GM19397 (cell line): Measurements from ENCODE around the gene PPP1R15A.
"Not testable (repeated sequence)": the region's sequence is repeated elsewhere in the genome, so short reads cannot be mapped to it uniquely, and the experiment has no call there.

ENCODE experiments used
- ATAC-seq: cut with Tn5 transposase; IDR thresholded peaks from one replicate; pipeline ENCODE4 v1.9.1; 2021; ENCODE audit warnings: mild to moderate bottlenecking, moderate library complexity; ENCODE audit not compliant: unreplicated experiment

Gene PPP1R15A

DNA sequence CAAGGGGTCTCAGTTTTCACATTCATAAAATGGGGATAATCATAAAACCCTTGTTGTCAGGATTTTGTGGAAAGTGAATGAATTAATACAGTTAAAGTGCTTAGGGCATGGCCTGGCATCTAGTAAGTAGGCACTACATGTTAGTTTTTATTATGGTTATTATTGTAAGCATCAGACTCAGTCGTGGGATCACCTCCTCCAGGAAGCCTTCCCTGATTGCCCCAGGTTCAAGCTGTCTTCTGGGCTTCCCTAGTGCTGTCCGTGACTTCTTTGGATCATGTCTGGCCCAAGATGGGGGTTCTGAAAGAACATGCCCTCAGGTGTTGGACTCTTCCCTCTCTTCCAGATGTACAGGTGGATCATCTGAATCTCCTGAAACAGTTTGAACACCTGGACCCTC lies 38.6 kb downstream of the PPP1R15A start:
- no peak for ATAC-seq

DNA sequence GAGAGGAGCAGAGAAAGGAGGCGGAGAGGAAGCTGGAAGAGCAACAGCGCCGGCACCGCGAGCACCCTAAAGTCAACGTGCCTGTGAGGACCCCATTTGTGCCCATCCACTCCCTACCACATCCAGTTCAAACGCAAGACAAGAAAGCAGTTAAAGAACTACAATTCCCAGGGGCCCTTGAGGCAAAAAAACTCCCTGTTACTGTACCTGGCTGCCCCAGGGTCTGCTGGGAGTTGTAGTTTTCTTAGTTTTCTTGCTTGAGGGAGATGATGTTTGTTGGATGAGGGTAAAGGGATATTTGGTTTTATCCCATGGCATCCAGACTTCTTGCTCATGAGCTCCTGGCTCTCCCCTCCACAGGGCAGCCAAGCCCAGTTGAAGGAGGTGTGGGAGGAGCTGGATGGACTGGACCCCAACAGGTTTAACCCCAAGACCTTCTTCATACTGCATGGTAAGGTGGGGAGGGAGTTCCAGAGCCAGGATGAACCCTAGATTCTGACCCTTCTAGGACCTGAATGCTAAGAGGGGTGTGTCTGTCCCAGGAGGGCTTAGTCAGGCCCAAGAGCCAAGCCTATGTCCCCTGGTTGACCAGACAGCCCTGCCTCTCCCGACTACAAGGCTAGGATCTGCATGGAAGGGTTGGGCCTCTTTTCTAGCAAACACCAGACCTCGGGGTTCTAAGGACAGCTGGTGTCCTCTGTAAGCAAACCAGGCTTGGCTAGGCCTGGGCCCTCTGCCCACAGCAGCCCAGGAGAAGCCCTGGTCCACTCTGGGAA lies 41.1 kb downstream of the PPP1R15A start:
- ATAC-seq = no peak

DNA sequence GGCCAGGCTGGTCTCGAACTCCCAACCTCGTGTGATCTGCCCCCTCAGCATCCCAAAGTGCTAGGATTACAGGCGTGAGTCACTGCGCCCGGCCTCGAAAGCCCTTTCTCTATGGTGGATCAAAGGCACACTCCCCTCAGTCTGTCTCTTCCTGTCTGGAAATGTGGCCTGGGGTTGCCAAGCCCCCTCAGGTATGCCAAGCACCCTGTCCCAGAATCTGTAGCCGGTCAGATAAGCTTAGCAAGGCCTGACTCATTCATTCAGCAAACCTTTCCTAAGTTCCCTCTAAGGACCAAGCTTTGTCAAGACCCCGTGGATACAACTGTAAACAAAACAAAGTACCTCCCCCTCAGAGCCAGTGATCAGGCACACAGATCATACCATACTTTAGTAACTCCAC lies 42.0 kb downstream of the PPP1R15A start:
- no peak for ATAC-seq

GRCh38 chr19:48915757-48916156 lies 43.5 kb downstream of the PPP1R15A start:
- no peak for ATAC-seq

GRCh38 chr19:48918071-48918470 lies 45.9 kb downstream of the PPP1R15A start:
- ATAC-seq = no peak

DNA sequence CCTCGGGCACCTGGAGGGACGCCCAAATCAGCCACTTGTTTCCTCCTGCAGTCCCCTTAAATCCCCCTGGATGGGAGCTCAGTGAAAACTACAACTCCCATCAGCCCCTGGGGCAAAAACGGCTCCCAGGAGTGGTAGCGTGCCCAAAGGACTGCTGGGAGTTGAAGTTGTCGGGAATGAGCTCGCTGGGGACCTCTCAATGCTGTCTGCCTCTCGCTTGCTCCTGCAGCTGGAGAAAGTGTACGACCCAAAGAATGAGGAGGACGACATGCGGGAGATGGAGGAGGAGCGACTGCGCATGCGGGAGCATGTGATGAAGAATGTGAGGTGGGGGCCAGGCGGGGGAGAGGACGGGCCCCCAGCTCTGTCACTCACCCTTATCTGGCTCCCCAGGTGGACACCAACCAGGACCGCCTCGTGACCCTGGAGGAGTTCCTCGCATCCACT lies 46.6 kb downstream of the PPP1R15A start:
- no peak for ATAC-seq

- ATAC-seq = not testable (repeated sequence)
These were observed 47.0 kb downstream of the PPP1R15A start for GRCh38 chr19:48919271-48919670.

DNA sequence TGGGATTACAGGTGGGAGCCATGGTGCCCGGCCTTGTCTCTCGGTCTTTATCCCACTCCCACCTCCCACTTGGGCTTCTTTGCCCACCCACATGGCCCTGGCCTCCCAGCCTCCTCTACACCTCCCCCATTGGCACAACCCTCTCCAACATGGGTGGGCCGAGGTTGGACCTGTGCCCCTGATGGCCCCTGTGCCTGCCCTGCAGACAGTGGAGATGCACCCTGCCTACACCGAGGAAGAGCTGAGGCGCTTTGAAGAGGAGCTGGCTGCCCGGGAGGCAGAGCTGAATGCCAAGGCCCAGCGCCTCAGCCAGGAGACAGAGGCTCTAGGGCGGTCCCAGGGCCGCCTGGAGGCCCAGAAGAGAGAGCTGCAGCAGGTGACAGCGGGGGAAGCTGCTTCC lies 48.7 kb downstream of the PPP1R15A start:
- no peak for ATAC-seq

- ATAC-seq = no peak
These were observed 49.7 kb downstream of the PPP1R15A start for GRCh38 chr19:48921721-48922500.

DNA sequence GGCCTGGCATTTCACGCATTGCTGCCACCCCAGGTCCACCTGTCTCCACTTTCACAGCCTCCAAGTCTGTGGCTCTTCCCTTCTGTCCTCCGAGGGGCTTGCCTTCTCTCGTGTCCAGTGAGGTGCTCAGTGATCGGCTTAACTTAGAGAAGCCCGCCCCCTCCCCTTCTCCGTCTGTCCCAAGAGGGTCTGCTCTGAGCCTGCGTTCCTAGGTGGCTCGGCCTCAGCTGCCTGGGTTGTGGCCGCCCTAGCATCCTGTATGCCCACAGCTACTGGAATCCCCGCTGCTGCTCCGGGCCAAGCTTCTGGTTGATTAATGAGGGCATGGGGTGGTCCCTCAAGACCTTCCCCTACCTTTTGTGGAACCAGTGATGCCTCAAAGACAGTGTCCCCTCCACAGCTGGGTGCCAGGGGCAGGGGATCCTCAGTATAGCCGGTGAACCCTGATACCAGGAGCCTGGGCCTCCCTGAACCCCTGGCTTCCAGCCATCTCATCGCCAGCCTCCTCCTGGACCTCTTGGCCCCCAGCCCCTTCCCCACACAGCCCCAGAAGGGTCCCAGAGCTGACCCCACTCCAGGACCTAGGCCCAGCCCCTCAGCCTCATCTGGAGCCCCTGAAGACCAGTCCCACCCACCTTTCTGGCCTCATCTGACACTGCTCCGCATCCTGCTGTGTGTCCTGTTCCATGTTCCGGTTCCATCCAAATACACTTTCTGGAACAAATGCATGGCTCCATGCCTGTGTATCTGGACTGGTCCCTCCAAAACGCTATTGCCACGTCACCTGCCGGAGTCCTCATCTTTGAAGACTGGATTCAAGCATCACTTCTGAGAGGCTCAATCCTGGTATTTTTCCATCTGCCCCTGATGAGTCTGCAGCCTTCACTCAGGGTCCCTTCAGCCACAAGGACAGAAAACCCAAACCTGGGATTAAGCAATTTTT lies 50.6 kb downstream of the PPP1R15A start:
- no peak for ATAC-seq

GRCh38 chr19:48925240-48925843 lies 53.1 kb downstream of the PPP1R15A start:
- no peak for ATAC-seq
